HEK293 (cell line): ENCODE data around the gene TBC1D4.

Experiments used
- CTCF ChIA-PET: fragments of 350-600 bp; formaldehyde crosslinking; extraction: SDS; loops from one replicate; lab custom pipeline; 2021; ENCODE audit warnings: antibody characterized with exemption; lab: Yijun Ruan, JAX
- POLR2A ChIA-PET: fragments of 300-600 bp; formaldehyde crosslinking; extraction: SDS; loops from one replicate; lab custom pipeline; 2020; ENCODE audit warnings: antibody characterized with exemption, inconsistent platforms; lab: Yijun Ruan, JAX
- H3K27ac ChIP-seq: fragments of 200-500 bp; sonication (Bioruptor generic); 2 replicates; pipeline ENCODE4 v1.5.1; 2014; ENCODE audit warnings: low read depth, low read length, control low read depth, inconsistent platforms; ENCODE audit errors: extremely low read depth
- H3K36me3 ChIP-seq, 2 experiments: fragments of 200-500 bp in 1 of 2; sonication (Bioruptor generic) in 1 of 2; 1 replicate in 1 of 2; 2 replicates in 1 of 2; pipeline ENCODE4 v1.5.1; 2014 to 2017; ENCODE audit warnings: inconsistent platforms in 2 of 2, low read length in 2 of 2; ENCODE audit not compliant: control insufficient read depth in 2 of 2, insufficient read depth in 1 of 2
- H3K4me1 ChIP-seq: fragments of 200-500 bp; sonication (Bioruptor generic); 2 replicates; pipeline ENCODE4 v1.5.1; 2014; ENCODE audit warnings: mild to moderate bottlenecking, low read length, inconsistent platforms; ENCODE audit not compliant: control insufficient read depth, insufficient read depth
- H3K4me3 ChIP-seq: 2 replicates; pipeline ENCODE4 v1.5.1; 2011; ENCODE audit warnings: low read depth, mild to moderate bottlenecking, control low read depth, low read length, moderate library complexity
- H3K9me3 ChIP-seq: fragments of 200-500 bp; sonication (Bioruptor generic); 2 replicates; pipeline ENCODE4 v1.5.1; 2014; ENCODE audit warnings: low read depth, low read length, inconsistent platforms; ENCODE audit not compliant: control insufficient read depth, insufficient read depth
- AEBP2 ChIP-seq: fragments of 450-650 bp; formaldehyde crosslinking; IDR thresholded peaks from 2 replicates; pipeline ENCODE4 v1.5.1; 2016; ENCODE audit warnings: missing biosample characterization, missing genetic modification characterization, borderline replicate concordance
- GLI4 ChIP-seq: fragments of 450-650 bp; formaldehyde crosslinking; IDR thresholded peaks from 2 replicates; pipeline ENCODE4 v1.5.1; 2016; ENCODE audit warnings: missing biosample characterization, missing genetic modification characterization
- OSR2 ChIP-seq: fragments of 450-650 bp; formaldehyde crosslinking; IDR thresholded peaks from 2 replicates; pipeline ENCODE4 v1.5.1; 2016; ENCODE audit warnings: missing biosample characterization, missing genetic modification characterization
- SALL2 ChIP-seq: fragments of 450-650 bp; formaldehyde crosslinking; IDR thresholded peaks from 2 replicates; pipeline ENCODE4 v1.5.0; 2017; ENCODE audit warnings: missing biosample characterization, mild to moderate bottlenecking, missing genetic modification characterization, borderline replicate concordance
- ZBTB1 ChIP-seq: fragments of 450-650 bp; formaldehyde crosslinking; IDR thresholded peaks from 2 replicates; pipeline ENCODE4 v1.5.1; 2016; ENCODE audit warnings: missing biosample characterization, missing genetic modification characterization
- ZBTB11 ChIP-seq: fragments of 450-650 bp; formaldehyde crosslinking; conservative IDR thresholded peaks from 2 replicates; pipeline ENCODE4 v1.5.1; 2016; ENCODE audit warnings: low read depth, missing biosample characterization, missing genetic modification characterization
- ZBTB20 ChIP-seq: fragments of 450-650 bp; formaldehyde crosslinking; IDR thresholded peaks from 2 replicates; pipeline ENCODE4 v1.5.1; 2016; ENCODE audit warnings: missing biosample characterization, missing genetic modification characterization
- ZBTB21 ChIP-seq: fragments of 450-650 bp; formaldehyde crosslinking; IDR thresholded peaks from 2 replicates; pipeline ENCODE4 v1.5.1; 2017; ENCODE audit warnings: missing biosample characterization, missing genetic modification characterization
- ZNF473 ChIP-seq: fragments of 450-650 bp; formaldehyde crosslinking; IDR thresholded peaks from 2 replicates; pipeline ENCODE4 v1.5.1; 2017; ENCODE audit warnings: missing biosample characterization, missing genetic modification characterization
- ZNF521 ChIP-seq: fragments of 450-650 bp; formaldehyde crosslinking; IDR thresholded peaks from 2 replicates; pipeline ENCODE4 v1.5.1; 2017; ENCODE audit warnings: missing biosample characterization, mild to moderate bottlenecking, missing genetic modification characterization
- ZNF610 ChIP-seq: fragments of 450-650 bp; formaldehyde crosslinking; IDR thresholded peaks from 2 replicates; pipeline ENCODE4 v1.5.1; 2016; ENCODE audit warnings: missing biosample characterization, missing genetic modification characterization, borderline replicate concordance
- ZNF624 ChIP-seq: fragments of 450-650 bp; formaldehyde crosslinking; IDR thresholded peaks from 2 replicates; pipeline ENCODE4 v1.5.1; 2017; ENCODE audit warnings: missing biosample characterization, missing genetic modification characterization
- ZNF654 ChIP-seq: fragments of 450-650 bp; formaldehyde crosslinking; IDR thresholded peaks from 2 replicates; pipeline ENCODE4 v1.5.1; 2016; ENCODE audit warnings: low read depth, missing biosample characterization, missing genetic modification characterization
- ZNF843 ChIP-seq: fragments of 450-650 bp; formaldehyde crosslinking; IDR thresholded peaks from 2 replicates; pipeline ENCODE4 v1.5.1; 2016; ENCODE audit warnings: missing biosample characterization, missing genetic modification characterization
- ZSCAN30 ChIP-seq: fragments of 450-650 bp; IDR thresholded peaks from 2 replicates; pipeline ENCODE4 v1.5.1; 2018; ENCODE audit warnings: missing biosample characterization, mild to moderate bottlenecking, missing genetic modification characterization, moderate library complexity
- TF ChIP-seq, protein P1 (sequence below): fragments of 450-650 bp; formaldehyde crosslinking; IDR thresholded peaks from 2 replicates; pipeline ENCODE4 v1.5.1; 2016; ENCODE audit warnings: missing biosample characterization, missing genetic modification characterization
- TF ChIP-seq, protein P2 (sequence below): fragments of 450-650 bp; formaldehyde crosslinking; IDR thresholded peaks from 2 replicates; pipeline ENCODE4 v1.5.1; 2016; ENCODE audit warnings: missing biosample characterization, missing genetic modification characterization
- TF ChIP-seq, protein P3 (sequence below): fragments of 450-650 bp; formaldehyde crosslinking; IDR thresholded peaks from 2 replicates; pipeline ENCODE4 v1.5.1; 2016; ENCODE audit warnings: missing biosample characterization, missing genetic modification characterization

Gene TBC1D4

GRCh38 chr13:75518439-75519088, 36.6 kb upstream of the TBC1D4 start (continued):
- TF ChIP-seq ZNF521 (tag by site-specific recombination), result no peak
- no peak for TF ChIP-seq ZNF610 (tag by site-specific recombination)
- no peak for TF ChIP-seq AEBP2 (tag by site-specific recombination)
- no peak for TF ChIP-seq SALL2
- TF ChIP-seq, all 188 proteins: peak for 0

GRCh38 chr13:75514080-75514995, 32.4 kb upstream of the TBC1D4 start:
- ChIA-PET POLR2A (no interaction called here), CTCF (interaction anchor here (0.6 kb wide), 1 partner anchor 13 kb away, joined by 3 read pairs; no protein-coding TSS in a partner anchor)
- H3K36me3 ChIP-seq, result no peaks in the 10 kb centered on the region
- H3K4me1 ChIP-seq, result no peaks in the 10 kb centered on the region
- H3K27ac ChIP-seq, result no peak overlapping the region
- H3K9me3 ChIP-seq, result no peaks in the 10 kb centered on the region
- no peak overlapping the region for H3K4me3 ChIP-seq
- TF ChIP-seq ZBTB11 (tag by site-specific recombination), result no peak
- TF ChIP-seq OSR2 (tag by site-specific recombination), result no peak
- TF ChIP-seq, protein P1, sequence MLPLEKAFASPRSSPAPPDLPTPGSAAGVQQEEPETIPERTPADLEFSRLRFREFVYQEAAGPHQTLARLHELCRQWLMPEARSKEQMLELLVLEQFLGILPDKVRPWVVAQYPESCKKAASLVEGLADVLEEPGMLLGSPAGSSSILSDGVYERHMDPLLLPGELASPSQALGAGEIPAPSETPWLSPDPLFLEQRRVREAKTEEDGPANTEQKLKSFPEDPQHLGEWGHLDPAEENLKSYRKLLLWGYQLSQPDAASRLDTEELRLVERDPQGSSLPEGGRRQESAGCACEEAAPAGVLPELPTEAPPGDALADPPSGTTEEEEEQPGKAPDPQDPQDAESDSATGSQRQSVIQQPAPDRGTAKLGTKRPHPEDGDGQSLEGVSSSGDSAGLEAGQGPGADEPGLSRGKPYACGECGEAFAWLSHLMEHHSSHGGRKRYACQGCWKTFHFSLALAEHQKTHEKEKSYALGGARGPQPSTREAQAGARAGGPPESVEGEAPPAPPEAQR (tag by site-specific recombination), result no peak

GRCh38 chr13:75513271-75513670, 31.3 kb upstream of the TBC1D4 start:
- POLR2A ChIA-PET, result no interaction called here
- no peak overlapping the region for H3K4me3 ChIP-seq
- no peaks in the 10 kb centered on the region for H3K9me3 ChIP-seq
- H3K27ac ChIP-seq, result no peak overlapping the region
- no peaks in the 10 kb centered on the region for H3K4me1 ChIP-seq
- no peaks in the 10 kb centered on the region for H3K36me3 ChIP-seq
- CTCF ChIA-PET, result interaction anchor here (0.6 kb wide), 1 partner anchor 1490 kb away, joined by 3 read pairs; no protein-coding TSS in a partner anchor
- no peak for TF ChIP-seq ZNF654 (tag by site-specific recombination)
- TF ChIP-seq ZBTB21, result no peak
- TF ChIP-seq ZBTB1 (tag by site-specific recombination), result no peak
- TF ChIP-seq GLI4 (tag by site-specific recombination), result no peak
- TF ChIP-seq, protein P2, sequence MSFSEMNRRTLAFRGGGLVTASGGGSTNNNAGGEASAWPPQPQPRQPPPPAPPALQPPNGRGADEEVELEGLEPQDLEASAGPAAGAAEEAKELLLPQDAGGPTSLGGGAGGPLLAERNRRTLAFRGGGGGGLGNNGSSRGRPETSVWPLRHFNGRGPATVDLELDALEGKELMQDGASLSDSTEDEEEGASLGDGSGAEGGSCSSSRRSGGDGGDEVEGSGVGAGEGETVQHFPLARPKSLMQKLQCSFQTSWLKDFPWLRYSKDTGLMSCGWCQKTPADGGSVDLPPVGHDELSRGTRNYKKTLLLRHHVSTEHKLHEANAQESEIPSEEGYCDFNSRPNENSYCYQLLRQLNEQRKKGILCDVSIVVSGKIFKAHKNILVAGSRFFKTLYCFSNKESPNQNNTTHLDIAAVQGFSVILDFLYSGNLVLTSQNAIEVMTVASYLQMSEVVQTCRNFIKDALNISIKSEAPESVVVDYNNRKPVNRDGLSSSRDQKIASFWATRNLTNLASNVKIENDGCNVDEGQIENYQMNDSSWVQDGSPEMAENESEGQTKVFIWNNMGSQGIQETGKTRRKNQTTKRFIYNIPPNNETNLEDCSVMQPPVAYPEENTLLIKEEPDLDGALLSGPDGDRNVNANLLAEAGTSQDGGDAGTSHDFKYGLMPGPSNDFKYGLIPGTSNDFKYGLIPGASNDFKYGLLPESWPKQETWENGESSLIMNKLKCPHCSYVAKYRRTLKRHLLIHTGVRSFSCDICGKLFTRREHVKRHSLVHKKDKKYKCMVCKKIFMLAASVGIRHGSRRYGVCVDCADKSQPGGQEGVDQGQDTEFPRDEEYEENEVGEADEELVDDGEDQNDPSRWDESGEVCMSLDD, result no peak
- TF ChIP-seq ZBTB20 (tag by site-specific recombination), result no peak
- TF ChIP-seq, protein P3, sequence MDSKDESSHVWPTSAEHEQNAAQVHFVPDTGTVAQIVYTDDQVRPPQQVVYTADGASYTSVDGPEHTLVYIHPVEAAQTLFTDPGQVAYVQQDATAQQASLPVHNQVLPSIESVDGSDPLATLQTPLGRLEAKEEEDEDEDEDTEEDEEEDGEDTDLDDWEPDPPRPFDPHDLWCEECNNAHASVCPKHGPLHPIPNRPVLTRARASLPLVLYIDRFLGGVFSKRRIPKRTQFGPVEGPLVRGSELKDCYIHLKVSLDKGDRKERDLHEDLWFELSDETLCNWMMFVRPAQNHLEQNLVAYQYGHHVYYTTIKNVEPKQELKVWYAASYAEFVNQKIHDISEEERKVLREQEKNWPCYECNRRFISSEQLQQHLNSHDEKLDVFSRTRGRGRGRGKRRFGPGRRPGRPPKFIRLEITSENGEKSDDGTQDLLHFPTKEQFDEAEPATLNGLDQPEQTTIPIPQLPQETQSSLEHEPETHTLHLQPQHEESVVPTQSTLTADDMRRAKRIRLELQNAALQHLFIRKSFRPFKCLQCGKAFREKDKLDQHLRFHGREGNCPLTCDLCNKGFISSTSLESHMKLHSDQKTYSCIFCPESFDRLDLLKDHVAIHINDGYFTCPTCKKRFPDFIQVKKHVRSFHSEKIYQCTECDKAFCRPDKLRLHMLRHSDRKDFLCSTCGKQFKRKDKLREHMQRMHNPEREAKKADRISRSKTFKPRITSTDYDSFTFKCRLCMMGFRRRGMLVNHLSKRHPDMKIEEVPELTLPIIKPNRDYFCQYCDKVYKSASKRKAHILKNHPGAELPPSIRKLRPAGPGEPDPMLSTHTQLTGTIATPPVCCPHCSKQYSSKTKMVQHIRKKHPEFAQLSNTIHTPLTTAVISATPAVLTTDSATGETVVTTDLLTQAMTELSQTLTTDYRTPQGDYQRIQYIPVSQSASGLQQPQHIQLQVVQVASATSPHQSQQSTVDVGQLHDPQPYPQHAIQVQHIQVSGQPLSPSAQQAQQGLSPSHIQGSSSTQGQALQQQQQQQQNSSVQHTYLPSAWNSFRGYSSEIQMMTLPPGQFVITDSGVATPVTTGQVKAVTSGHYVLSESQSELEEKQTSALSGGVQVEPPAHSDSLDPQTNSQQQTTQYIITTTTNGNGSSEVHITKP (tag by site-specific recombination), result no peak
- TF ChIP-seq ZNF473 (tag by site-specific recombination), result no peak
- no peak for TF ChIP-seq ZSCAN30 (tag by site-specific recombination)
- no peak for TF ChIP-seq ZNF843 (tag by site-specific recombination)
- no peak for TF ChIP-seq ZNF624 (tag by site-specific recombination)
